GM23338 (cell line): ENCODE results near the gene AHNAK2. TPM values are rescaled to one million over a fixed set of nuclear protein-coding genes. Genes with fewer than 3 reads are reported as not detected.

Experiments
- ATAC-seq: fragments of 200-7000 bp; cut with Tn5 transposase; 3 replicates; pipeline ENCODE4 v1.9.1; 2020
- DNase-seq: peaks from one replicate; pipeline ENCODE4 v3.0.0-alpha.2; 2015; ENCODE audit warnings: low spot score
- H2AFZ ChIP-seq: fragments of 200-600 bp; sonication (generic); 2 replicates; pipeline ENCODE4 v1.8.0; 2016; ENCODE audit warnings: antibody characterized with exemption, mild to moderate bottlenecking, moderate library complexity
- H3F3A ChIP-seq: fragments of 200-600 bp; sonication (generic); replicated peaks from 2 replicates; pipeline ENCODE4 v1.8.0; 2017; ENCODE audit warnings: antibody characterized with exemption, mixed run types, low read depth
- H3K27ac ChIP-seq: fragments of 200-600 bp; sonication (generic); 2 replicates; pipeline ENCODE4 v1.6.1; 2016; ENCODE audit warnings: low read depth
- H3K27me3 ChIP-seq: fragments of 200-600 bp; sonication (generic); 2 replicates; pipeline ENCODE4 v1.8.0; 2016; ENCODE audit warnings: mild to moderate bottlenecking, mixed run types, moderate library complexity; ENCODE audit not compliant: insufficient read depth
- H3K36me3 ChIP-seq: fragments of 200-600 bp; sonication (generic); 2 replicates; pipeline ENCODE4 v1.8.0; 2016; ENCODE audit warnings: mild to moderate bottlenecking; ENCODE audit not compliant: insufficient read depth
- H3K4me1 ChIP-seq: fragments of 200-600 bp; sonication (generic); 2 replicates; pipeline ENCODE4 v1.8.0; 2016; ENCODE audit warnings: mild to moderate bottlenecking, moderate library complexity; ENCODE audit not compliant: insufficient read depth
- H3K4me2 ChIP-seq: fragments of 200-600 bp; sonication (generic); 2 replicates; pipeline ENCODE4 v1.7.1; 2017; ENCODE audit warnings: mixed run types
- H3K4me3 ChIP-seq: fragments of 200-600 bp; sonication (generic); 2 replicates; pipeline ENCODE4 v1.6.1; 2016; ENCODE audit warnings: mixed run types
- H3K79me2 ChIP-seq: fragments of 200-600 bp; sonication (generic); replicated peaks from 2 replicates; pipeline ENCODE4 v1.8.0; 2017; ENCODE audit warnings: mild to moderate bottlenecking; ENCODE audit not compliant: insufficient read depth
- H3K9me2 ChIP-seq: fragments of 200-600 bp; sonication (generic); 2 replicates; pipeline ENCODE4 v1.8.0; 2017; ENCODE audit not compliant: insufficient read depth
- H4K20me1 ChIP-seq: fragments of 200-600 bp; sonication (generic); replicated peaks from 2 replicates; pipeline ENCODE4 v1.8.0; 2017; ENCODE audit warnings: mild to moderate bottlenecking; ENCODE audit not compliant: insufficient read depth
- H3K27ac Mint-ChIP-seq: 2 replicates; pipeline ENCODE4 v1.8.0; 2020; ENCODE audit warnings: inconsistent platforms, mild to moderate bottlenecking, moderate library complexity, mixed read lengths
- H3K27me3 Mint-ChIP-seq: 3 replicates; pipeline ENCODE4 v1.8.0; 2022; ENCODE audit warnings: low read depth, mild to moderate bottlenecking, moderate library complexity, mixed read lengths, inconsistent platforms; ENCODE audit not compliant: insufficient read depth, poor library complexity
- H3K36me3 Mint-ChIP-seq: 3 replicates; pipeline ENCODE4 v1.8.0; 2021; ENCODE audit warnings: low read depth, mild to moderate bottlenecking, inconsistent platforms, moderate library complexity, mixed read lengths
- H3K4me1 Mint-ChIP-seq: 3 replicates; pipeline ENCODE4 v1.8.0; 2020; ENCODE audit warnings: mild to moderate bottlenecking, inconsistent platforms, mixed read lengths
- H3K4me3 Mint-ChIP-seq: 3 replicates; pipeline ENCODE4 v1.8.0; 2021; ENCODE audit warnings: moderate library complexity, mild to moderate bottlenecking, inconsistent platforms, mixed read lengths
- H3K9me3 Mint-ChIP-seq: 3 replicates; pipeline ENCODE4 v1.8.0; 2020; ENCODE audit warnings: moderate library complexity, mild to moderate bottlenecking, inconsistent platforms, mixed read lengths
- POLR2AphosphoS5 ChIP-seq: IDR thresholded peaks from 2 replicates; pipeline ENCODE4 v1.6.1; 2016; ENCODE audit warnings: antibody characterized with exemption, low read depth
- REST ChIP-seq: IDR thresholded peaks from one replicate; pipeline ENCODE4 v1.6.1; 2018; ENCODE audit warnings: antibody characterized with exemption; ENCODE audit not compliant: unreplicated experiment
- ZNF462 ChIP-seq: fragments of 250-450 bp; sonication (Bioruptor Pico); IDR thresholded peaks from 2 replicates; pipeline ENCODE4 v1.5.0; 2020; ENCODE audit warnings: mild to moderate bottlenecking, moderate library complexity
- polyA plus RNA-seq: library from polyadenylated mRNA; unstranded; fragments of >200 nt; fragmentation: Nextera tagmentation; extraction: Ambion mirVana; gene quantifications from 2 replicates; pipeline ENCODE4 v1.2.1, GENCODE V29; 2016
- total RNA-seq: library from RNA; depleted of rRNA; stranded (reverse); fragments of >200 nt; shearing (Covaris generic); gene quantifications from 2 replicates; pipeline ENCODE4 v1.2.3, GENCODE V29; 2014

AHNAK2 gene
- total and polyA plus RNA-seq, 2 experiments from 2014 or later = 1.1 to 2.6 TPM

GRCh38 chr14:104973135-104973384, 5.1 kb downstream of the AHNAK2 start (continued):
- no peak for TF ChIP-seq ZNF462 (CRISPR knock-in tag)
- no peak for TF ChIP-seq POLR2AphosphoS5

- peaks cover 12% of the 10 kb centered on the region; the same call in 2 of the 3 replicates for H3K4me1 Mint-ChIP-seq
- no peak overlapping the region for H2AFZ ChIP-seq
- H3K9me3 Mint-ChIP-seq = no peaks in the 10 kb centered on the region
- no peaks in the 10 kb centered on the region for H3K79me2 ChIP-seq
- H3K36me3 Mint-ChIP-seq = no peaks in the 10 kb centered on the region
- peaks cover 14% of the 10 kb centered on the region for H3K27me3 ChIP-seq
- H3K4me3 Mint-ChIP-seq = no peak overlapping the region
- no peaks in the 10 kb centered on the region for H3F3A ChIP-seq
- H3K4me3 ChIP-seq = no peak overlapping the region
- no peaks in the 10 kb centered on the region for H3K9me2 ChIP-seq
- H3K27me3 Mint-ChIP-seq = peaks cover 30% of the 10 kb centered on the region
- H3K27ac Mint-ChIP-seq = no peak overlapping the region
- DNase-seq (no peak), ATAC-seq (no peak)
- no peaks in the 10 kb centered on the region for H4K20me1 ChIP-seq
- H3K27ac ChIP-seq = no peak overlapping the region
- H3K36me3 ChIP-seq = no peaks in the 10 kb centered on the region
- H3K4me1 ChIP-seq = peaks cover 8% of the 10 kb centered on the region; the same call in 1 of the 2 replicates
- H3K4me2 ChIP-seq = no peak overlapping the region
- no peak for TF ChIP-seq REST
- TF ChIP-seq ZNF462 (CRISPR knock-in tag) = no peak
- TF ChIP-seq POLR2AphosphoS5 = no peak
Observed at GRCh38 chr14:104972301-104973134, 5.7 kb downstream of the AHNAK2 start.
